Fibroblast of villous mesenchyme (primary cell): ENCODE measurements around the gene PTPN9. TPM values are rescaled to one million over a fixed set of nuclear protein-coding genes. Genes with fewer than 3 reads are reported as not detected.
A peak's percentile ranks its signal among the peaks of the same experiment; 100 is the strongest.
"Not testable (repeated sequence)": the region's sequence is repeated elsewhere in the genome, so short reads cannot be mapped to it uniquely, and the experiment has no call there.

ENCODE experiments used
- DNase-seq: peaks from one replicate; pipeline ENCODE4 v3.0.0-alpha.2; 2010; ENCODE audit warnings: low read depth
- H3K4me3 ChIP-seq: 2 replicates; pipeline ENCODE4 v1.5.1; 2011; ENCODE audit warnings: low read depth, mild to moderate bottlenecking, low read length
- total RNA-seq: library from RNA; depleted of rRNA; stranded (reverse); fragments of >200 nt; gene quantifications from 2 replicates; pipeline ENCODE4 v1.2.3, GENCODE V29; 2012
- TF ChIP-seq, protein P1 (sequence below): IDR thresholded peaks from 2 replicates; pipeline ENCODE4 v1.5.1; 2012; ENCODE audit warnings: low read depth, mild to moderate bottlenecking, low read length; ENCODE audit not compliant: insufficient read depth

Gene PTPN9
- total RNA-seq, 1 donor: 32.4 TPM

DNA sequence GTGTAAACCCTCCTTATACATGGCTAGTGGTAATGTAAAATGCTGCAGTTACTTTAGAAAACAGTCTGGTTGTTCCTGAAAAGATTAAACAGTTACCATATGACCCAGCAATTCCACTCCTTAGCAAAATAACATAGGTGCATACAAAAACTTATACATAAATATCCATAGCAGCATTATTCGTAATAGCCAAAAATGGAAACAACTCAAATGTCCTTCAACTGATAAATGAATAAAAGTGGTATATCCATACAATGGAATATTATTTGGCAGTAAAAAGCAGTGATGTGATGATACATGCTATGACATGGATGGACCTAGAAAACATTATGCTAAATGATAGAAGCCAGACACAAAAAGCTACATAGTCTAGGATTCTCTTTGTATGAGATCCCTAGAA lies 96.0 kb downstream of the PTPN9 start:
- no peak for DNase-seq
- H3K4me3 ChIP-seq: no peak overlapping the region
- TF ChIP-seq, protein P1, sequence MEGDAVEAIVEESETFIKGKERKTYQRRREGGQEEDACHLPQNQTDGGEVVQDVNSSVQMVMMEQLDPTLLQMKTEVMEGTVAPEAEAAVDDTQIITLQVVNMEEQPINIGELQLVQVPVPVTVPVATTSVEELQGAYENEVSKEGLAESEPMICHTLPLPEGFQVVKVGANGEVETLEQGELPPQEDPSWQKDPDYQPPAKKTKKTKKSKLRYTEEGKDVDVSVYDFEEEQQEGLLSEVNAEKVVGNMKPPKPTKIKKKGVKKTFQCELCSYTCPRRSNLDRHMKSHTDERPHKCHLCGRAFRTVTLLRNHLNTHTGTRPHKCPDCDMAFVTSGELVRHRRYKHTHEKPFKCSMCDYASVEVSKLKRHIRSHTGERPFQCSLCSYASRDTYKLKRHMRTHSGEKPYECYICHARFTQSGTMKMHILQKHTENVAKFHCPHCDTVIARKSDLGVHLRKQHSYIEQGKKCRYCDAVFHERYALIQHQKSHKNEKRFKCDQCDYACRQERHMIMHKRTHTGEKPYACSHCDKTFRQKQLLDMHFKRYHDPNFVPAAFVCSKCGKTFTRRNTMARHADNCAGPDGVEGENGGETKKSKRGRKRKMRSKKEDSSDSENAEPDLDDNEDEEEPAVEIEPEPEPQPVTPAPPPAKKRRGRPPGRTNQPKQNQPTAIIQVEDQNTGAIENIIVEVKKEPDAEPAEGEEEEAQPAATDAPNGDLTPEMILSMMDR: no peak

DNA sequence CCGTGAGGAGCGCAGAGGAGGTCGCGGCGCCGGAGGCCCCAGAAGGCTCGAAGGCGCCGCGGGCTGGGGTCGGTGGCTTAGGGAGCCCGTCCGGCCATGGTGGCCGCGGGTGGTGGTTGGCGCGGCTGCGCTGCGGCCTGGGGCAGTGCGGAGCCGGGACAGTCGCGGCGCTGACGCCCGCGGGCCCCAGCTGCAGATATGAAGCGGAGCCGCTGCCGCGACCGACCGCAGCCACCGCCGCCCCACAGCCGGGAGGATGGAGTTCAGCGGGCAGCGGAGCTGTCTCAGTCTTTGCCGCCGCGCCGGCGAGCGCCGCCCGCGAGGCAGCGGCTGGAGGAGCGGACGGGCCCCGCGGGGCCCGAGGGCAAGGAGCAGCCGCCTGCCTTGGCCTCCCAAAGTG lies 98.7 kb downstream of the PTPN9 start:
- not testable (repeated sequence) for H3K4me3 ChIP-seq, DNase-seq

DNA sequence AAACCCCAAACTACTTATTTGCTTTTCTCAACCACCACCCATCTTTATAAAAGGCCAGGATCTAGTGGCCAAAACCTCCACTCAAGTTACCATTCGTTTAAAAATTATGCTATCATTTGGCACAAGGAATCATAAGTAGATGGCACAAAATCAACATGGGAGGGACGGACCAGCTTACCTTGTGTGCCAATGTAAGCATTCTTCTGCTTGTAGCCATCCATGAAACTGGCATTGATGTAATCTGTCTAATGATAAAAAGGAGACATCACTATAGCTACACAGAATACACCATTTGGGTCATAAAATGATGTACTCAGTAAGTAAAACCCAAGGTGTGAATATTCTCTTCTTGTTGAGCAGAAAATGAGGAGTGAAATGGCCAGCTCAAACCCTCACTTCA lies 99.4 kb downstream of the PTPN9 start:
- H3K4me3 ChIP-seq: no peak overlapping the region
- DNase-seq: no peak
- TF ChIP-seq, protein P1: no peak

DNA sequence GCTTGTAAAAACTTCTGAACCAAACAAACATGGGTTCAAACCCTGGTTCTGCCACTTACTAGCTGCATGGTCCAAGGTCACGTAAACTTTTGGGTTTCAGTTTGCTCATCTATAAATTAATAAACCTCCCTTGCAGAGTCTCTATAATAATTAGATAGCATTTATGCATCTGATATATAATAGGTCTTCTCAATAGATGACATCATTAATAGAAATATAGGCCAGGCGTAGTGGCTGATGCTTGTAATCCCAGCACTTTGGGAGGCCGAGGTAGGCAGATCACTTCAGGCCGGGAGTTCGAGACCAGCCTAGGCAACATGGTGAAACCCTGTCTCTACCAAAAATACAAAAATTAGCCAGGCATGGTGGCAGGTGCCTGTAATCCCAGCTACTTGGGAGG lies 102.0 kb downstream of the PTPN9 start:
- DNase-seq, H3K4me3 ChIP-seq: not testable (repeated sequence)

DNA sequence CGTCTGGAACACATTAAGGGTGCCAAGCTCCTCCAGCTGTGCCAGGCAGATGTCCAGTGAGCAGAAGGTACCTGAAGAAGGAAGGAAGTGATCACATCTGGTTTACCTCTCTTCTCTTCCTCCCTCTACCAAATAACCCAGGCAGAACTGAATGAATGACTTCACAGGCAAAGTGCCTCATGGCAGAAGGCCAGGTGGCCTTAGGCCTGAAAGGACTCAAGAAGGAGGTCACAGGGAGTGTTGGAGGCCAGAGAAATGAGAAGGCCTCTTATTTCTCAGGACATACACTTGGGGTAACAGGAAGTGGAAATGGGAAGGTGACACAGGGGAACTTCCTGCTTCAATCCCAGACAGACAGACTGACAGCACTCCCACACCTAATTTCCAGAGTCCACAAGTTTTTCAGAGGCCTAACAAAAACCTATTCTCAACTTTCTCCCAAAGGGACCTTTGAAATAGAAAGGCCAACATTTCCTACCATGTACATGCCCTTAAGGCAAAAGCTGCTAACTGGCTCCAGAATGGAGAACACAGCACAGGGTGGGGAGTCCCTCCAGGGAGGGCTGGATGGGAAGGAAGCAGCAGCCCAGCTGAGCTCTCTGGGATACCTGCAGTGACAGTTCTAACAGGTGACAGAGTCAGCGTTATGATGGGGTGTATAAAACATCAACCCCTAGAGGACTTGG lies 110.1 kb downstream of the PTPN9 start:
- H3K4me3 ChIP-seq: no peak overlapping the region
- TF ChIP-seq, protein P1: no peak
- DNase-seq: no peak

DNA sequence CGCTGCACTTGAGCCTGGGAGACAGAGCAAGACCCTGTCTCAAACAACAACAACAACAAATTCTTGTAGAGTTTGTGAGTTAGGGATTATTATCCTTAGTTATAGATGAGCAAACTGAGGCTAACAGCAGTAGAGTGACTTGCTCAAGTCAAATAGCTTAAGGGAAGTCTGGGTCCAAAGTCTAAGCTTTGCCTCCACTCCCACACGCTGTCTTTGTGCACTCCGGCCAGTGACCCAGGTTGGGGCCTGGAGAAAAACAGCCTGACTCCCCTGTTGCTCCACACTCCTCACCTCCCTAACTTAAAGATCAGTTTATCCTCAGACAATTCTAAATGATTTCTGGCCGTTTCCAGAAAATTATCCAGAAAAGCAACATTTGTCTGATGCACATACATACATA lies 118.5 kb downstream of the PTPN9 start:
- H3K4me3 ChIP-seq: no peak overlapping the region
- no peak for DNase-seq
- TF ChIP-seq, protein P1: no peak

DNA sequence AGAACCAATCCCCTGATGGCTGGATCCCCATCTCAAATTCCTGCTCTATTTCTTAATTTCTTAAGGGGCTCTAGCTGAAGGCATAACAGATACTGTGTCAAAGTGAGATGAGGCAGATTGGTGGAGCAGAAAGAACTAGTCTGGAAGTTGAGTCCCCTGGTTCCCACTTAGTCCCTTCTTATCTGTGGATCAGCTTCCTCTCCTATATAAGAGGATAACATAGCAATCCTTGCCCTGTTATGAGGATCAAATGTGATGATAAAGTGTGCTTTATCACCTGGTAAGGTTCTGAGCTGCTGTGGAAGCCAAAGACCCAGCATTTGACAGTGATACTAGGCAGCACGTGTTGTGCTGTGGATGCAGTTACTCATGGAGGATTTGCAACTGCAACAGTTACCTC lies 119.5 kb downstream of the PTPN9 start:
- TF ChIP-seq, protein P1: no peak
- no peak for DNase-seq
- no peak overlapping the region for H3K4me3 ChIP-seq

DNA sequence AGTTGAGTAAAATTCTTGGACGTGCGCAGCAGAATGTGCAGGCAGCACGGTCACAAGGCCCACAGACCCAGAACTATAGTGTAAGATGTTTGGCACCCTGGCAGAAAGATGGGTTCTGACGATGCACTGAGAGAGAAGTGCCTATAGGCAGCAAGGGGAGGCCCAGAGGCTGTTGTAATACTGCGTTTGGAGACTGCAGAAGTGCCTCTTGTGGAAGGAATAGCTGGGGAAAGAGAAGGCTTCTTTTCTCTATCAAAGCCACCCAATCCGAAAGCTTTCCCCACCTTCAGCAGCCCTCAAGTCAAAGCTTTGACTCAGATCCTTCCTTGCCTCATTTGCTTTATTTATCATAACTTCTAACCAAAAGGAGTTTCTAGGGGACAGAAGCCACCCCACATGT lies 122.4 kb downstream of the PTPN9 start:
- peak; percentile 11 for DNase-seq
- peak overlapping the region; percentile 75 for H3K4me3 ChIP-seq
- TF ChIP-seq, protein P1: no peak
